ENCODE measurements around the gene EDN2.

The EDN2 gene

GRCh38 chr1:41468122-41468762, 16.2 kb downstream of the EDN2 start:
- no peak for DNase-seq (ENCODE audit: extremely low read depth in 1 of 2, low read depth in 1 of 2)

- no peak for DNase-seq (ENCODE audit: extremely low read depth in 1 of 2, low read depth in 1 of 2)
Measured at GRCh38 chr1:41467673-41468072, 16.8 kb downstream of the EDN2 start.

- no peak for DNase-seq (ENCODE audit: extremely low read depth in 1 of 2, low read depth in 1 of 2)
Measured at GRCh38 chr1:41466146-41466545, 18.3 kb downstream of the EDN2 start.

- DNase-seq (ENCODE audit: extremely low read depth in 1 of 2, low read depth in 1 of 2) = no peak
Measured at GRCh38 chr1:41465741-41466140, 18.7 kb downstream of the EDN2 start.

GRCh38 chr1:41464885-41465284, 19.6 kb downstream of the EDN2 start:
- no peak for DNase-seq (ENCODE audit: extremely low read depth in 1 of 2, low read depth in 1 of 2)

- DNase-seq (ENCODE audit: extremely low read depth in 1 of 2, low read depth in 1 of 2) = no peak
Measured at GRCh38 chr1:41463516-41463915, 21.0 kb downstream of the EDN2 start.

GRCh38 chr1:41462680-41463004, 21.8 kb downstream of the EDN2 start:
- no peak for DNase-seq (ENCODE audit: extremely low read depth in 1 of 2, low read depth in 1 of 2)

- no peak for DNase-seq (ENCODE audit: extremely low read depth in 1 of 2, low read depth in 1 of 2)
Measured at GRCh38 chr1:41461790-41462679, 22.4 kb downstream of the EDN2 start.

GRCh38 chr1:41456847-41457540, 27.5 kb downstream of the EDN2 start:
- DNase-seq (ENCODE audit: extremely low read depth in 1 of 2, low read depth in 1 of 2) = no peak

GRCh38 chr1:41455479-41456332, 28.8 kb downstream of the EDN2 start:
- DNase-seq (ENCODE audit: extremely low read depth in 1 of 2, low read depth in 1 of 2) = no peak

GRCh38 chr1:41454406-41454805, 30.1 kb downstream of the EDN2 start:
- no peak for DNase-seq (ENCODE audit: extremely low read depth in 1 of 2, low read depth in 1 of 2)

- DNase-seq (ENCODE audit: extremely low read depth in 1 of 2, low read depth in 1 of 2) = no peak
Measured at GRCh38 chr1:41452704-41453290, 31.7 kb downstream of the EDN2 start.

GRCh38 chr1:41450747-41451285, 33.7 kb downstream of the EDN2 start:
- no peak for DNase-seq (ENCODE audit: extremely low read depth in 1 of 2, low read depth in 1 of 2)

- DNase-seq (ENCODE audit: extremely low read depth in 1 of 2, low read depth in 1 of 2) = no peak
Measured at GRCh38 chr1:41449326-41449921, 35.1 kb downstream of the EDN2 start.

- no peak for DNase-seq (ENCODE audit: extremely low read depth in 1 of 2, low read depth in 1 of 2)
Measured at GRCh38 chr1:41448821-41449220, 35.7 kb downstream of the EDN2 start.

- no peak for DNase-seq (ENCODE audit: extremely low read depth in 1 of 2, low read depth in 1 of 2)
Measured at GRCh38 chr1:41447995-41448770, 36.3 kb downstream of the EDN2 start.

- no peak for DNase-seq (ENCODE audit: extremely low read depth in 1 of 2, low read depth in 1 of 2)
Measured at GRCh38 chr1:41446851-41447610, 37.5 kb downstream of the EDN2 start.

GRCh38 chr1:41444785-41445184, 39.7 kb downstream of the EDN2 start:
- DNase-seq (ENCODE audit: extremely low read depth in 1 of 2, low read depth in 1 of 2) = no peak
